Astrocyte of the cerebellum (primary cell): ENCODE data around the gene TMEM163.
A peak's percentile ranks its signal among the peaks of the same experiment; 100 is the strongest.

Experiments used
- DNase-seq: peaks from one replicate; pipeline ENCODE4 v3.0.0-alpha.2; 2011; ENCODE audit warnings: low read depth
- H3K4me3 ChIP-seq: 2 replicates; pipeline ENCODE4 v1.5.1; 2011; ENCODE audit warnings: mild to moderate bottlenecking, low read depth, low read length, moderate library complexity
- CTCF ChIP-seq: IDR thresholded peaks from 2 replicates; pipeline ENCODE4 v1.5.1; 2012; ENCODE audit warnings: low read length, low read depth, moderate library complexity, mild to moderate bottlenecking; ENCODE audit errors: missing control alignments
- in situ Hi-C: cut with HindIII; loops from 2 replicates; pipeline ENCODE4 v1.10.0; 2017; ENCODE audit warnings: low sequenced_read_pairs

TMEM163 gene

DNA sequence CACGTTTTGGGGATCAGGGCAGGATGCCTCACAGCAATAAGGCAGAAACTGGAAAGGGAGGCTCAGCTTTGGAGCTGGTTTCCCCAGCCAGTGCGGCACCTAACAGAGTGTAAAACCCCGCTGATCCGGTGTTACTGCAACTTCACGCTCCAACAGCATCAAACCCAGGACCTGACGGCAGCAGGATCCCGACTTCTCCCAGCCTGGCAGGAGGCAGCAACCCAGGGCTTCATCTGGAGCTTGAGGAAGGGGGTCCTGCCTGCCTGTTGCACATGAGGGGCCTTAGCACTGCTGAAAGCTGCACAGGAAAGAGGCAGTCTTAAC lies 255.1 kb downstream of the TMEM163 start:
- DNase-seq: no peak
- in situ Hi-C loops: loop anchor here (25.0 kb wide), 1 partner anchor 449 kb away; the partner anchor contains the start of gene CCNT2
- H3K4me3 ChIP-seq: no peak overlapping the region
- no peak for TF ChIP-seq CTCF

DNA sequence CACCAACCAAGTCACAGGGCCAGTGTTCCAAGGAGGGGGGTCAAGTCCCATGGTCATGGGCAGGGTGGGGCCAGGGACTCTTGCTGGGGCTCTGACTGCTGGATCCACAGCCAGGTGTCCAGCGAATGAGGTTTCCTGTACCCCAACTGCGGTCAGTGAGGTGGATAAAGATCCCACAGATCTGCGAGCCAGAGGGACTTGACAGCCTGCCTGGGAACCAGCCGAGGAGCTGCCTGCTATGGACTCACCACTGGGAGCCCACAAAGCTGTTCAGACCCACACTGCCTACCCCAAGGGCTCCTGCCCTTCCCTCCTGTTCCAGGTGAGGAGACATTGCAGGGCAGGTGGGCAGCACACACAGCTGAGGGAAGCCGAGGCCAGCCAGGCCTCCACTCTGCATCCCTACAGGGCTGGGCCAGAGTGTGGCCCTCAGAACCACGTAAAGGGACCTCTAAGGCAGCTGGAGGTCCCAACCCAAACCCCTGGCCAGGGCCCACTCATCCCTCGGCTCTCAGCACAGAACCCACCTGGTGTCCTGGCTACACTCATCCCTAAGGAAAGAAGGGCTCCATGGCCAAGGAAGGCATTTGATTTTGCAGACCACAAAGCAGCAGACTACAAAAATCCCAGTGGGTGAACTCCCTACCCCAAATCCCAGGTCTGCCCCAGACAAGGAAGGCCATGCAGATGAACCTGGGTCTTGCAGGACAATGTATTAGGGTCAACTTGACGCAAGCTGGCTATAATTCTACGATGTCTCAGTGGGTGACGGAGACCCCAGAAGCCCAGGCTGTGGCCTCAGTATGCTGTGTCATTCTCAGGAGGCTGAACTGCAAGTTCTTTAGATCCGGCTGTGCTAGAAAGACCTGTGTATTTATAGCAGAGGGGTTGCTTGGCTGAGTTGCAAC lies 255.8 kb downstream of the TMEM163 start:
- in situ Hi-C loops: loop anchor here (25.0 kb wide), 1 partner anchor 449 kb away; the partner anchor contains the start of gene CCNT2
- no peak for DNase-seq
- H3K4me3 ChIP-seq: no peak overlapping the region
- no peak for TF ChIP-seq CTCF

GRCh38 chr2:134462275-134462674 lies 256.5 kb downstream of the TMEM163 start:
- H3K4me3 ChIP-seq: no peak overlapping the region
- no peak for DNase-seq
- no peak for TF ChIP-seq CTCF
- in situ Hi-C loops: loop anchor here (25.0 kb wide), 1 partner anchor 450 kb away; the partner anchor contains the start of gene CCNT2

GRCh38 chr2:134461511-134461910 lies 257.3 kb downstream of the TMEM163 start:
- TF ChIP-seq CTCF: no peak
- DNase-seq: no peak
- H3K4me3 ChIP-seq: no peak overlapping the region
- in situ Hi-C loops: loop anchor here (25.0 kb wide), 1 partner anchor 451 kb away; the partner anchor contains the start of gene CCNT2

GRCh38 chr2:134460583-134460998 lies 258.2 kb downstream of the TMEM163 start:
- DNase-seq: peak; percentile 41
- peak; percentile 76 for TF ChIP-seq CTCF
- in situ Hi-C loops: loop anchor here (25.0 kb wide), 1 partner anchor 452 kb away; the partner anchor contains the start of gene CCNT2
- no peak overlapping the region for H3K4me3 ChIP-seq

GRCh38 chr2:134459706-134460406 lies 258.9 kb downstream of the TMEM163 start:
- H3K4me3 ChIP-seq: no peak overlapping the region
- no peak for TF ChIP-seq CTCF
- in situ Hi-C loops: loop anchor here (25.0 kb wide), 1 partner anchor 452 kb away; the partner anchor contains the start of gene CCNT2
- no peak for DNase-seq
